Measurements from ENCODE around the gene TMEM267. TPM values are rescaled to one million over a fixed set of nuclear protein-coding genes. Genes with fewer than 3 reads are reported as not detected.

Gene TMEM267
- total and polyA plus RNA-seq, 2 experiments from 2014 or later: 6.5 to 11.2 TPM

GRCh38 chr5:43418561-43418960 lies 65.1 kb downstream of the TMEM267 start:
- Mint-ChIP-seq H3K27me3 (ENCODE audit: insufficient read depth, low read depth, poor library complexity) (no peaks in the 10 kb centered on the region), H3K4me1 (peaks cover 9% of the 10 kb centered on the region; the same call in 2 of the 3 replicates), H3K36me3 (ENCODE audit: low read depth) (no peaks in the 10 kb centered on the region), H3K4me3 (no peak overlapping the region), H3K9me3 (no peaks in the 10 kb centered on the region), H3K27ac (no peak overlapping the region)
- no peaks in the 10 kb centered on the region for H3K27me3 ChIP-seq (ENCODE audit: insufficient read depth)
- no peak overlapping the region for H3K4me3 ChIP-seq
- no peak for DNase-seq (ENCODE audit: low spot score)
- H2AFZ ChIP-seq: no peak overlapping the region
- H4K20me1 ChIP-seq (replicated peaks; ENCODE audit: insufficient read depth): no peaks in the 10 kb centered on the region
- ATAC-seq: no peak
- TF ChIP-seq ZNF114 (CRISPR knock-in tag; IDR thresholded peaks at IDR 0.05) (no peak), NANOG (IDR thresholded peaks at IDR 0.05; ENCODE audit: borderline replicate concordance) (no peak), ETS1 (IDR thresholded peaks at IDR 0.05) (no peak), CREB1 (CRISPR knock-in tag; IDR thresholded peaks at IDR 0.05; ENCODE audit: low read depth) (no peak), REST (IDR thresholded peaks at IDR 0.05; ENCODE audit: unreplicated experiment) (no peak), EZH2 (IDR thresholded peaks at IDR 0.05; ENCODE audit: low read depth, unreplicated experiment) (no peak), ZNF331 (CRISPR knock-in tag; IDR thresholded peaks at IDR 0.05; ENCODE audit: low read depth) (no peak), EZH2phosphoT487 (IDR thresholded peaks at IDR 0.05; ENCODE audit: unreplicated experiment) (no peak)
- no peaks in the 10 kb centered on the region; the same call in 1 of the 2 replicates for H3K4me1 ChIP-seq (ENCODE audit: insufficient read depth)
- H3F3A ChIP-seq (replicated peaks; ENCODE audit: low read depth): no peaks in the 10 kb centered on the region
- no peak overlapping the region for H3K4me2 ChIP-seq
- no peaks in the 10 kb centered on the region for H3K9me2 ChIP-seq (ENCODE audit: insufficient read depth)
- no peak overlapping the region for H3K27ac ChIP-seq (ENCODE audit: low read depth)
- no peaks in the 10 kb centered on the region for H3K36me3 ChIP-seq (ENCODE audit: insufficient read depth)
- H3K79me2 ChIP-seq (replicated peaks; ENCODE audit: insufficient read depth): no peaks in the 10 kb centered on the region

- no peaks in the 10 kb centered on the region for H3K36me3 Mint-ChIP-seq (ENCODE audit: low read depth)
- Histone ChIP-seq H3K9me2 (ENCODE audit: insufficient read depth) (no peaks in the 10 kb centered on the region), H3K4me1 (ENCODE audit: insufficient read depth) (no peaks in the 10 kb centered on the region; the same call in 1 of the 2 replicates), H4K20me1 (replicated peaks; ENCODE audit: insufficient read depth) (no peaks in the 10 kb centered on the region), H3K36me3 (ENCODE audit: insufficient read depth) (no peaks in the 10 kb centered on the region), H3K27ac (ENCODE audit: low read depth) (no peak overlapping the region), H2AFZ (no peak overlapping the region), H3F3A (replicated peaks; ENCODE audit: low read depth) (no peaks in the 10 kb centered on the region), H3K4me2 (no peak overlapping the region), H3K27me3 (ENCODE audit: insufficient read depth) (no peaks in the 10 kb centered on the region), H3K4me3 (no peak overlapping the region), H3K79me2 (replicated peaks; ENCODE audit: insufficient read depth) (no peaks in the 10 kb centered on the region)
- ATAC-seq (no peak), DNase-seq (ENCODE audit: low spot score) (no peak)
- no peaks in the 10 kb centered on the region for H3K9me3 Mint-ChIP-seq
- H3K4me1 Mint-ChIP-seq: peaks cover 9% of the 10 kb centered on the region; the same call in 2 of the 3 replicates
- no peaks in the 10 kb centered on the region for H3K27me3 Mint-ChIP-seq (ENCODE audit: insufficient read depth, low read depth, poor library complexity)
- H3K27ac Mint-ChIP-seq: no peak overlapping the region
- no peak overlapping the region for H3K4me3 Mint-ChIP-seq
- TF ChIP-seq JUNB (IDR thresholded peaks at IDR 0.05; ENCODE audit: unreplicated experiment): no peak
- TF ChIP-seq ZNF114 (CRISPR knock-in tag; IDR thresholded peaks at IDR 0.05): no peak
- TF ChIP-seq EZH2 (IDR thresholded peaks at IDR 0.05; ENCODE audit: low read depth, unreplicated experiment): no peak
- TF ChIP-seq EZH2phosphoT487 (IDR thresholded peaks at IDR 0.05; ENCODE audit: unreplicated experiment): no peak
- no peak for TF ChIP-seq NANOG (IDR thresholded peaks at IDR 0.05; ENCODE audit: borderline replicate concordance)
- TF ChIP-seq ZNF462 (CRISPR knock-in tag; IDR thresholded peaks at IDR 0.05): no peak
Observed at GRCh38 chr5:43416803-43417394, 66.8 kb downstream of the TMEM267 start.
